CD4-positive, alpha-beta T cell (primary cell): ENCODE data around the gene STARD3. TPM values are rescaled to one million over a fixed set of nuclear protein-coding genes. Genes with fewer than 3 reads are reported as not detected.

Source experiments
- ATAC-seq: fragments of 200-7000 bp; cut with Tn5 transposase; one replicate; pipeline ENCODE4 v1.10.0; 2022; ENCODE audit warnings: mild to moderate bottlenecking; ENCODE audit not compliant: poor library complexity
- CTCF ChIA-PET: fragments of 350-600 bp; sonication (Branson Sonifier 250); formaldehyde crosslinking; loops from one replicate; lab custom pipeline; 2021; ENCODE audit warnings: antibody characterized with exemption, inconsistent platforms; lab: Charles Lee
- POLR2A ChIA-PET: fragments of 350-600 bp; sonication (Branson Sonifier 250); formaldehyde crosslinking; loops from one replicate; lab custom pipeline; 2021; ENCODE audit warnings: antibody characterized with exemption, inconsistent platforms; lab: Charles Lee
- DNase-seq, 14 experiments: peaks; one replicate each; pipeline ENCODE4 v3.0.0-alpha.2; 2013 to 2020; ENCODE audit warnings: mixed read lengths in 2 of 14
- H3K27ac ChIP-seq, 2 donors: one replicate each; pipeline versions ENCODE4 v1.5.1 to v1.7.0; 2013; ENCODE audit warnings: low read length in 2 of 2, low read depth in 1 of 2, mild to moderate bottlenecking in 1 of 2
- H3K27me3 ChIP-seq, 2 experiments: 1 replicate in 1 of 2; 2 replicates in 1 of 2; pipeline versions ENCODE4 v1.6.1 to v1.7.0; 2013; ENCODE audit warnings: low read length in 2 of 2, control low read depth in 1 of 2, mild to moderate bottlenecking in 1 of 2, moderate library complexity in 1 of 2; ENCODE audit not compliant: insufficient read depth in 2 of 2, control insufficient read depth in 1 of 2
- H3K36me3 ChIP-seq: one replicate; pipeline ENCODE4 v1.6.1; 2013; ENCODE audit warnings: low read length, control low read depth; ENCODE audit not compliant: insufficient read depth
- H3K4me1 ChIP-seq: one replicate; pipeline ENCODE4 v1.6.1; 2013; ENCODE audit warnings: low read length, control low read depth; ENCODE audit not compliant: insufficient read depth
- H3K4me3 ChIP-seq: one replicate; pipeline ENCODE4 v1.5.1; 2013; ENCODE audit warnings: mild to moderate bottlenecking, low read length, moderate library complexity
- H3K9me3 ChIP-seq, 2 experiments: 1 replicate in 1 of 2; 2 replicates in 1 of 2; pipeline versions ENCODE4 v1.6.1 to v1.7.0; 2013; ENCODE audit warnings: low read length in 2 of 2, mild to moderate bottlenecking in 2 of 2, control low read depth in 1 of 2, moderate library complexity in 1 of 2; ENCODE audit not compliant: control insufficient read depth in 1 of 2, insufficient read depth in 1 of 2
- H3K27ac Mint-ChIP-seq: one replicate; pipeline ENCODE4 v1.8.0; 2020; ENCODE audit warnings: mixed read lengths
- H3K27me3 Mint-ChIP-seq: one replicate; pipeline ENCODE4 v1.8.0; 2021; ENCODE audit warnings: mixed read lengths
- H3K36me3 Mint-ChIP-seq: one replicate; pipeline ENCODE4 v1.8.0; 2021; ENCODE audit warnings: low read depth, mixed read lengths
- H3K4me1 Mint-ChIP-seq: one replicate; pipeline ENCODE4 v1.8.0; 2021; ENCODE audit warnings: low read depth, mixed read lengths
- H3K4me3 Mint-ChIP-seq: one replicate; pipeline ENCODE4 v1.8.0; 2020; ENCODE audit warnings: mild to moderate bottlenecking, mixed read lengths
- H3K9me3 Mint-ChIP-seq: one replicate; pipeline ENCODE4 v1.8.0; 2020; ENCODE audit warnings: mixed read lengths
- intact Hi-C, 2 experiments: fragments of 100-400 bp; cut with DNase I in 1 of 2; cut with micrococcal nuclease in 1 of 2; formaldehyde crosslinking; loops; one replicate each; pipeline versions ENCODE4 v1.15.1 to v1.9.0; 2023 to 2025; cut with DNase I, micrococcal nuclease
- total RNA-seq, 174 experiments: library from RNA in 2 of 174; stranded (reverse) in 2 of 174; gene quantifications; one replicate each; pipeline ENCODE4 v1.2.3 and lab custom pipeline; 2021 to 2026
- TF ChIP-seq, protein P1 (sequence below): fragments of 200-600 bp; IDR thresholded peaks from one replicate; pipeline ENCODE4 v1.8.0; 2022; ENCODE audit warnings: antibody characterized with exemption, mild to moderate bottlenecking

STARD3 gene
- total RNA-seq, 2 experiments from 2014 or later: 96.5 to 99.9 TPM

DNA sequence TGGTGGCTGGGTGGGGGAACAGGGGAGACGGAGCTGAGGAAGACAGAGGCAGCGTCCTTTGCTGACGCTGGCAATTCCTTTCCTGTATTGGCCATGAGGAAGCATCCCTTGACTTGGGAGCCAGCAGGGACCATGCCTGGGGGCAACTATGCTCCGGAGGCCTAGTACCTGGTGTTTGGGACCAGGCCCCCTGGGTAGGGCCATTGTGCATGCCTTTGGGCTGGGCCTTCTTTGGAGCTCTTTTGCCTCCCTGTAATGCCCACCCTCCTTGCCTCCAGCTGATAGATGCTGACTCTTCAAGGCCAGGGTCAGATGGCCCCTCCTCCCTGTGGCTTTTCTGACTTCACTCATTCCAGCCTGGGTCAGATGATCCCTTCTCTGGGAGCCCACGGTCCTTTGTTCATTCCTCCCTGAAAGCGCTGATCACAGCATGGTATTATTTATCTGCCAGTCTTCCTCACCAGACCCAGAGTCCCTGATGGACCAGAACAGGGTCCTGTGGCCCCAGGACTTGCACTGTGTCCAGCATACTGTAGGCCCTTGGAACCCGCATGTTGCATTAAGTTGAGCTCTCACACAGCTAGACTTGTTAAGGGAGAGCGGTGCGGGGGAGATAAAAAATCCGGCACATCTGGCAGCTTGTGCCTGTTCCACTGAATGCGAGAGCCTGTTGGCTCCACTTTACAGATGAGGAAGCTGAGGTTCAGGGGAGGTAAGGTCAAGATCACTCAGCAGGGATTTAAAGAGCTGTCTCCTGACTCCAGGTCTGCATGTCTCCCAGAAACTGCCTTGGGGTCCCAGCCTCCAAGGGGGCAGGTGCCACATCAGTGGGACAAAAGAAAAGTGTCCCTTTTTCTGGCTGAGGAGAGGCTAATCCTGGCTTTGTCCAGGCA, 2.9 kb downstream of the STARD3 start:
- DNase-seq: no peak
- peaks cover 84% of the 10 kb centered on the region for H3K4me1 Mint-ChIP-seq
- H3K27ac Mint-ChIP-seq: peak overlapping the region; percentile 91
- no peak for ATAC-seq
- CTCF ChIA-PET: interaction anchor here (1.7 to 4.7 kb wide), 2 partner anchors 17 to 90 kb away, joined by 5 to 58 read pairs; partner anchors contain the start of gene MIEN1
- H3K4me1 ChIP-seq: peaks cover 94% of the 10 kb centered on the region
- H3K36me3 Mint-ChIP-seq: peaks cover 16% of the 10 kb centered on the region
- H3K27ac ChIP-seq: no peak overlapping the region
- POLR2A ChIA-PET: interaction anchor here (0.8 to 1.4 kb wide), 2 partner anchors 18 to 47 kb away, joined by 3 to 6 read pairs; partner anchors contain the start of gene PGAP3
- no peaks in the 10 kb centered on the region for H3K27me3 ChIP-seq
- H3K9me3 Mint-ChIP-seq: no peaks in the 10 kb centered on the region
- TF ChIP-seq, protein P1, sequence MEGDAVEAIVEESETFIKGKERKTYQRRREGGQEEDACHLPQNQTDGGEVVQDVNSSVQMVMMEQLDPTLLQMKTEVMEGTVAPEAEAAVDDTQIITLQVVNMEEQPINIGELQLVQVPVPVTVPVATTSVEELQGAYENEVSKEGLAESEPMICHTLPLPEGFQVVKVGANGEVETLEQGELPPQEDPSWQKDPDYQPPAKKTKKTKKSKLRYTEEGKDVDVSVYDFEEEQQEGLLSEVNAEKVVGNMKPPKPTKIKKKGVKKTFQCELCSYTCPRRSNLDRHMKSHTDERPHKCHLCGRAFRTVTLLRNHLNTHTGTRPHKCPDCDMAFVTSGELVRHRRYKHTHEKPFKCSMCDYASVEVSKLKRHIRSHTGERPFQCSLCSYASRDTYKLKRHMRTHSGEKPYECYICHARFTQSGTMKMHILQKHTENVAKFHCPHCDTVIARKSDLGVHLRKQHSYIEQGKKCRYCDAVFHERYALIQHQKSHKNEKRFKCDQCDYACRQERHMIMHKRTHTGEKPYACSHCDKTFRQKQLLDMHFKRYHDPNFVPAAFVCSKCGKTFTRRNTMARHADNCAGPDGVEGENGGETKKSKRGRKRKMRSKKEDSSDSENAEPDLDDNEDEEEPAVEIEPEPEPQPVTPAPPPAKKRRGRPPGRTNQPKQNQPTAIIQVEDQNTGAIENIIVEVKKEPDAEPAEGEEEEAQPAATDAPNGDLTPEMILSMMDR: no peak
- H3K36me3 ChIP-seq: peaks cover 4% of the 10 kb centered on the region
- no peaks in the 10 kb centered on the region for H3K27me3 Mint-ChIP-seq
- intact Hi-C loops: loop anchor here (2.0 to 10.0 kb wide), 4 partner anchors 47 to 315 kb away; partner anchors contain the start of gene PGAP3 (in 1 of the 2)
- peak overlapping the region; percentile 20 for H3K4me3 Mint-ChIP-seq
- no peak overlapping the region for H3K4me3 ChIP-seq
- no peaks in the 10 kb centered on the region for H3K9me3 ChIP-seq

DNA sequence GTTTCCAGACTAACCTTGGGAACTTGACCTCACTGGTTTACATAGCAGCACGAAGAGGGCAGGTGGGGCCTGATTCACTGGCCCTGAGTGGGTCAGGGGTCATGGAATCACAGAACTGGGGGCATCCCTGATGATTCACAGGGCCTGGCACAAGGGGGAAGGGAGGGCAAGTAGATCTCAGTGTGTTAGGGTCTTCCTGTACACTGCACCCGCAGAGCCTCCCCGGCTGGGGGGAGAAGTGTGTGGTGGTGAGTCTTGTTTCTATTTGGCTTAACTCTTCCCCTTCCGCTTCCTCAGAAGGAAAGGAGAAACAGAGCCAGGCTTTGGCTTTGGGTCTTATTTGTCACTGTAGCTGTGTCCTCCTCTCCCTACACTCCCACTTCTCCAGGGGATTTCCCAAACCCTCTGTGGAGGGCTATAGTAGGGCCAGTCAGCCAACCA, 3.7 kb downstream of the STARD3 start:
- no peak overlapping the region for H3K4me3 ChIP-seq
- TF ChIP-seq, protein P1: no peak
- Mint-ChIP-seq H3K4me3 (peak overlapping the region; percentile 67), H3K4me1 (peaks cover 87% of the 10 kb centered on the region), H3K9me3 (no peaks in the 10 kb centered on the region), H3K36me3 (peaks cover 24% of the 10 kb centered on the region), H3K27me3 (no peaks in the 10 kb centered on the region), H3K27ac (peak overlapping the region; percentile 30)
- H3K27ac ChIP-seq: no peak overlapping the region
- no peak for ATAC-seq
- no peaks in the 10 kb centered on the region for H3K9me3 ChIP-seq
- POLR2A ChIA-PET: no interaction called here
- H3K27me3 ChIP-seq: no peaks in the 10 kb centered on the region
- no peak for DNase-seq
- H3K36me3 ChIP-seq: peaks cover 6% of the 10 kb centered on the region
- peaks cover 91% of the 10 kb centered on the region for H3K4me1 ChIP-seq
- intact Hi-C loops: no loop called here
- CTCF ChIA-PET: interaction anchor here (1.3 to 4.7 kb wide), 2 partner anchors 13 to 18 kb away, joined by 5 to 58 read pairs; no protein-coding TSS in a partner anchor

DNA sequence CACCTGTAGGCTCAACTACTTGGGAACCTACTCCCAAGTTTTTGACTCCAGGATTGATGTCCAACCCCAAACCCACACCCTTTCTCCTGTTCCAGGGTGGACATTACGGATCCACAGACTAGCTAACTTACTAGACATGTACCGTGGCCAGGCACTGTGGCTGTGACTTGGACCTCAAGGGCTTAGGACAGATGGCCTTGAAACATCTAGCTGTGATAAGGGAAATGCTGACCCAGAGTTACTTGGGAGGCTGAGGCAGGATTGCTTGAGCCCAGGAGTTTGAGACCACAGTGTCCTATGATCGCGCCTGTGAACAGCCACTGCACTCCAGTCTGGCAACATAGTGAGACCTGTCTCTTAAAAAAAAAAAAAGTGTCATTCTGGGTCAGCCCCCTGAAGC, 4.2 kb downstream of the STARD3 start:
- Mint-ChIP-seq H3K4me3 (no peak overlapping the region), H3K27me3 (no peaks in the 10 kb centered on the region)
- peaks cover 86% of the 10 kb centered on the region for H3K4me1 ChIP-seq

More for the DNA sequence above, 4.2 kb downstream of the STARD3 start:
- DNase-seq (no peak), ATAC-seq (no peak)
- peaks cover 86% of the 10 kb centered on the region for H3K4me1 Mint-ChIP-seq
- Histone ChIP-seq H3K4me3 (no peak overlapping the region), H3K9me3 (no peaks in the 10 kb centered on the region), H3K27ac (no peak overlapping the region), H3K36me3 (peaks cover 6% of the 10 kb centered on the region), H3K27me3 (no peaks in the 10 kb centered on the region)
- H3K36me3 Mint-ChIP-seq: peaks cover 25% of the 10 kb centered on the region
- ChIA-PET CTCF (interaction anchor here (1.3 kb wide), 1 partner anchor 13 kb away, joined by 5 read pairs; no protein-coding TSS in a partner anchor), POLR2A (no interaction called here)
- TF ChIP-seq, protein P1: no peak
- no peak overlapping the region for H3K27ac Mint-ChIP-seq
- no peaks in the 10 kb centered on the region for H3K9me3 Mint-ChIP-seq
- intact Hi-C loops: no loop called here
